Measurements from ENCODE around the gene ZNF438. TPM values are rescaled to one million over a fixed set of nuclear protein-coding genes. Genes with fewer than 3 reads are reported as not detected.

Gene ZNF438
- total and polyA plus RNA-seq, 9 donors = 6.2 to 12.7 (median 7.1) TPM

DNA sequence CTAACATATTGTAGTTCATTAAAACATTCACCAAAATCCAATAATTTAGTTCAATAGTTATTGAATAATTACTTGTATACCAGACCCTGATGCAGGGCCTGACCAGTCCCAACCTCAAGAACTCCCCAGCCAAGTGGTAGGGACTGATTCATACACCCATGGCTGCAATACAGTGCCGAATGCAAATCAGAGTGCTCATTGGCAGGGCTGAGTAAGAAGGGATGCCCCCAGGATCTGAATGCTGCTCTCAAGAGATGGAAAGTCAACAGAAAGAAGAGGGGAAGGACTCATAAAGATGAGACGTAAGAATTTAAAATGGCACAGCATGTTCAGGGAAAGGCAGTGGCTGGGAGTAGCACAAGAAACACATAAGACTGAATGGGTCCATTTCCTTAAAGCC is 29.9 kb downstream of the ZNF438 start:
- TF ChIP-seq EP300 (IDR thresholded peaks at IDR 0.05) (no peak), POLR2A (IDR thresholded peaks at IDR 0.05) (no peak)
- TF ChIP-seq, protein P1, sequence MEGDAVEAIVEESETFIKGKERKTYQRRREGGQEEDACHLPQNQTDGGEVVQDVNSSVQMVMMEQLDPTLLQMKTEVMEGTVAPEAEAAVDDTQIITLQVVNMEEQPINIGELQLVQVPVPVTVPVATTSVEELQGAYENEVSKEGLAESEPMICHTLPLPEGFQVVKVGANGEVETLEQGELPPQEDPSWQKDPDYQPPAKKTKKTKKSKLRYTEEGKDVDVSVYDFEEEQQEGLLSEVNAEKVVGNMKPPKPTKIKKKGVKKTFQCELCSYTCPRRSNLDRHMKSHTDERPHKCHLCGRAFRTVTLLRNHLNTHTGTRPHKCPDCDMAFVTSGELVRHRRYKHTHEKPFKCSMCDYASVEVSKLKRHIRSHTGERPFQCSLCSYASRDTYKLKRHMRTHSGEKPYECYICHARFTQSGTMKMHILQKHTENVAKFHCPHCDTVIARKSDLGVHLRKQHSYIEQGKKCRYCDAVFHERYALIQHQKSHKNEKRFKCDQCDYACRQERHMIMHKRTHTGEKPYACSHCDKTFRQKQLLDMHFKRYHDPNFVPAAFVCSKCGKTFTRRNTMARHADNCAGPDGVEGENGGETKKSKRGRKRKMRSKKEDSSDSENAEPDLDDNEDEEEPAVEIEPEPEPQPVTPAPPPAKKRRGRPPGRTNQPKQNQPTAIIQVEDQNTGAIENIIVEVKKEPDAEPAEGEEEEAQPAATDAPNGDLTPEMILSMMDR (IDR thresholded peaks at IDR 0.05) = no peak
- Histone ChIP-seq H3K27me3 (no peaks in the 10 kb centered on the region), H3K9me3 (no peaks in the 10 kb centered on the region), H3K27ac (no peak overlapping the region), H3K4me1 (ENCODE audit: insufficient read depth) (peaks cover 3% of the 10 kb centered on the region), H3K4me3 (no peak overlapping the region), H3K36me3 (no peaks in the 10 kb centered on the region)
- DNase-seq = no peak
- intact Hi-C loops (cut with DNase I) = no loop called here
- 75 to 97% (median 97%) methylated on average over 2 of the region's 2 CpGs for WGBS, 3 donors

DNA sequence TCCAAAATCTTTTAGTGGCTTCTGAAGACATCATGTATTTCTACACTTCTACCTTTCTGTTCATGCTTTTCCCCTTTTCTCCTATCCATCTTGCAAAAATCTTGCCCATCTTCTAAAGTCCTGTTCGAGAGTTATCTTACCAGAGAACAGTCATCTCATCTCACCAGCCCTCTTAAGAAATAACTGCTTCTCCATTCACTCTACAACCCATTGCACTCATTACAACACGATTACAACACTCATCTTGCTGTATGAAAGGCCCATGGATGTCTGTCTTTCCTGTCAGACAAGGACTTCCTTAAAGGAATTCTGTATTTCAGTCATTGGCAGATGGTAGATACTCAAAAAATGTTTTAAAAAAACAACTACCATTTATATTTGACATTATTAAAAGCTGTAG is 30.8 kb downstream of the ZNF438 start:
- TF ChIP-seq POLR2A (IDR thresholded peaks at IDR 0.05) (no peak), EP300 (IDR thresholded peaks at IDR 0.05) (no peak)
- TF ChIP-seq, protein P1 (IDR thresholded peaks at IDR 0.05) = no peak
- Histone ChIP-seq H3K4me1 (ENCODE audit: insufficient read depth) (peaks cover 3% of the 10 kb centered on the region), H3K36me3 (no peaks in the 10 kb centered on the region), H3K4me3 (no peak overlapping the region), H3K27me3 (no peaks in the 10 kb centered on the region), H3K27ac (no peak overlapping the region), H3K9me3 (no peaks in the 10 kb centered on the region)
- intact Hi-C loops (cut with DNase I) = no loop called here
- WGBS, 3 donors = 95 to 96% (median 96%) methylated on average over 2 of the region's 2 CpGs
- no peak for DNase-seq

DNA sequence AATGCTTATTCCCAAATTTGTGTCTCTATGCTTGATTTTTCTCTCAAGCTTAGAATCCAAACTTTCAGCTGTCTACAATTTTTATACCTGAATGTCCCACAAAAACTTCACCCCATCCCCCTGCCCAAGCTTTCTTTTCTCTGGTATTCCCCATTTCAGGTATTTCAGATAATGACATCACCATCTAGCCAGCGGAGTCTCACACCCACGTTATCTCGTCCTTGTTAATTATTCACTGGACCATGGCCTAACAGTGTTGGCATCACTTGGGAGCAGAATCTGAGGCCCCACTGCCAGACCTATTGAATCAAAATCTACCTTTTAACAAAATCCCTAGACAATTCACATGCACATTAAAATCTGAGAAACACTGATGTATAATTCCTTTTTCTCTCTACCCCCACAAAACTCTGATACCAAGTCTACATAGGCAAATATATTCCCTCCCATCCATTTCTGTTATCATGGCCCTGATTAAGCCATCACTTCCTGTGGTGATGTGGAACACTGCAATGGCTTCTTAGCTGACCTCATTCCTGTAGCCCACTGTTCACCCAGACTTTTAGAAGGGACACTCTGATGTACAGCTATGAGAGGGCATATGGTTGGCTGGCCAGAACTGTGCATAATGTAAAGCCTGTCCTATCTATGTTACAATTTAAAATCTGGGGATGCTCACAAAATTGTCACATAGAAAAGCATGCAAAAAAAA is 31.4 kb downstream of the ZNF438 start:
- intact Hi-C loops (cut with DNase I) = no loop called here
- no peaks in the 10 kb centered on the region for H3K9me3 ChIP-seq
- TF ChIP-seq EP300 (IDR thresholded peaks at IDR 0.05) = no peak
- no peak for TF ChIP-seq POLR2A (IDR thresholded peaks at IDR 0.05)
- TF ChIP-seq, protein P1 (IDR thresholded peaks at IDR 0.05) = no peak
- peaks cover 3% of the 10 kb centered on the region for H3K4me1 ChIP-seq (ENCODE audit: insufficient read depth)
- no peaks in the 10 kb centered on the region for H3K27me3 ChIP-seq
- no peaks in the 10 kb centered on the region for H3K36me3 ChIP-seq
- WGBS, 3 donors = 91 to 93% (median 92%) methylated on average over 3 of the region's 3 CpGs
- no peak overlapping the region for H3K4me3 ChIP-seq
- H3K27ac ChIP-seq = no peak overlapping the region
- no peak for DNase-seq

DNA sequence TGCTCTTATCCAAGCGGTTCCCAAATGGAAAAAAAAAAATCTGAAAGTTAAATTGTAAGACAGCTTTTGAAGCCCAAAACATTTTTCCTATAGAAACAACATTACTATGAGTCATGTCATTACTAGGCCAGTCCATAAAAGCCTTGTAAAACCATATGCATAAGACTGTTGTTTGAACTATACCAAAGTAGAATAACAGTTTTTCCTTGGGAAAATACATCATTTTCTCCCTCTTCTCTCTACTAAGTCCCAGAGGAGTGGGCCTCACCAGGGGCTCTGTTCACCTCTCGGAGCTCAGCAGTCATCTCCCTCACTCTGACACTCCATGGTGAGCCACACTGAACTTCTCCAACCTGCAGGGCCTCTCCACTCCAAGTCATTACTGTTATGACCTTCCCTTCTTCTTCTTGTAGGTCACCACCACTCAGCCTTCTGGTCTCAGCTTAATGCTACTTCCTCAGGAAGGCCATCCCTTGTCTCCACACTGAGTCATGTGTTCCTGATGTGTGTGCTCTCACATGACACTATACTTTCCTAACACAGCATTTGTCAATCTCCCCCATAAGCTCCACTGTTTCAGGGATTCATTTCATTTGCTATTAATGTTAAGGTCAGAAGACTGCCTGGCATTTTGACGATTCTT is 32.5 kb downstream of the ZNF438 start:
- Histone ChIP-seq H3K4me3 (no peak overlapping the region), H3K27me3 (no peaks in the 10 kb centered on the region), H3K9me3 (no peaks in the 10 kb centered on the region), H3K4me1 (ENCODE audit: insufficient read depth) (peaks cover 3% of the 10 kb centered on the region), H3K27ac (no peak overlapping the region), H3K36me3 (no peaks in the 10 kb centered on the region)
- DNase-seq = no peak
- 77 to 87% (median 85%) methylated on average over 3 of the region's 3 CpGs for WGBS, 3 donors
- TF ChIP-seq, protein P1 (IDR thresholded peaks at IDR 0.05) = no peak
- TF ChIP-seq POLR2A (IDR thresholded peaks at IDR 0.05) (no peak), EP300 (IDR thresholded peaks at IDR 0.05) (no peak)
- intact Hi-C loops (cut with DNase I) = no loop called here
